HCT116 (cell line): ENCODE measurements around the gene BICRA. TPM values are rescaled to one million over a fixed set of nuclear protein-coding genes. Genes with fewer than 3 reads are reported as not detected.
A peak's percentile ranks its signal among the peaks of the same experiment; 100 is the strongest.

ENCODE experiments used
- ATAC-seq: fragments of 200-7000 bp; cut with Tn5 transposase; 2 replicates; pipeline ENCODE4 v1.9.1; 2020; ENCODE audit warnings: mild to moderate bottlenecking, moderate library complexity
- BruUV-seq: library from RNA; stranded (reverse); fragments of 400-500 nt; replicated peaks from 2 replicates; lab custom pipeline; 2021; lab: Mats Ljungman, UMichigan
- CTCF ChIA-PET: fragments of 300-600 bp; sonication (Branson Sonifier 250); formaldehyde crosslinking; loops from one replicate; lab custom pipeline; 2021; ENCODE audit warnings: antibody characterized with exemption; lab: Charles Lee
- POLR2A ChIA-PET: fragments of 300-600, 350-600 bp; sonication (Branson Sonifier 250); formaldehyde crosslinking; loops from one replicate; lab custom pipeline; 2021; ENCODE audit warnings: antibody characterized with exemption; lab: Charles Lee
- RAD21 ChIA-PET, 2 experiments: fragments of 300-600 bp; sonication (Branson Sonifier 250); formaldehyde crosslinking; loops; one replicate each; lab custom pipeline; 2023; ENCODE audit warnings: low total read pairs in 2 of 2; ENCODE audit not compliant: uncharacterized antibody in 2 of 2, unreplicated experiment in 2 of 2, low non-redundant PET in 1 of 2; lab: Charles Lee
- DNase-seq: peaks from one replicate; pipeline ENCODE4 v3.0.0-alpha.2; 2010; ENCODE audit warnings: low read depth, low spot score
- H2AFZ ChIP-seq: fragments of 200-600 bp; shearing (Covaris generic), sonication (generic); 2 replicates; pipeline ENCODE4 v1.6.1; 2017; ENCODE audit warnings: low read depth, mixed run types, mixed read lengths, antibody characterized with exemption, low read length; ENCODE audit not compliant: poor library complexity, severe bottlenecking
- H3K27ac ChIP-seq: 2 replicates; pipeline ENCODE4 v1.5.1; 2012; ENCODE audit warnings: low read depth, low read length
- H3K27me3 ChIP-seq: fragments of 200-600 bp; sonication (generic); 2 replicates; pipeline ENCODE4 v1.6.1; 2016; ENCODE audit warnings: mixed run types, low read length, mixed read lengths; ENCODE audit not compliant: insufficient read depth
- H3K36me3 ChIP-seq, 2 experiments: fragments of 200-500 bp in 1 of 2; fragments of 200-600 bp in 1 of 2; sonication (Bioruptor generic) in 1 of 2; sonication (generic) in 1 of 2; 2 replicates each; pipeline versions ENCODE4 v1.5.1 to v1.6.1; 2014 to 2016; ENCODE audit warnings: low read length in 2 of 2, inconsistent platforms in 1 of 2, mixed read lengths in 1 of 2, mixed run types in 1 of 2; ENCODE audit not compliant: insufficient read depth in 2 of 2, control insufficient read depth in 1 of 2
- H3K4me1 ChIP-seq, 2 experiments: fragments of 200-600 bp in 1 of 2; sonication (generic) in 1 of 2; 2 replicates each; pipeline versions ENCODE4 v1.5.1 to v1.6.1; 2012 to 2017; ENCODE audit warnings: low read length in 2 of 2, inconsistent platforms in 1 of 2, mild to moderate bottlenecking in 1 of 2, mixed read lengths in 1 of 2, mixed run types in 1 of 2, moderate library complexity in 1 of 2; ENCODE audit not compliant: insufficient read depth in 2 of 2, control insufficient read depth in 1 of 2
- H3K4me2 ChIP-seq: fragments of 200-600 bp; sonication (generic); 2 replicates; pipeline ENCODE4 v1.6.1; 2017; ENCODE audit warnings: mixed run types, low read length, mixed read lengths
- H3K4me3 ChIP-seq, 2 experiments: fragments of 200-600 bp in 1 of 2; sonication (generic) in 1 of 2; replicated peaks in 1 of 2; 2 replicates each; pipeline ENCODE4 v1.5.1; 2011 to 2016; ENCODE audit warnings: low read length in 2 of 2, control low read depth in 1 of 2, low read depth in 1 of 2, mild to moderate bottlenecking in 1 of 2, mixed read lengths in 1 of 2, mixed run types in 1 of 2
- H3K79me2 ChIP-seq: fragments of 200-600 bp; sonication (generic); 2 replicates; pipeline ENCODE4 v1.6.1; 2017; ENCODE audit warnings: mild to moderate bottlenecking, mixed run types, low read length, moderate library complexity, mixed read lengths; ENCODE audit not compliant: insufficient read depth
- H3K9ac ChIP-seq: fragments of 200-600 bp; sonication (generic); 2 replicates; pipeline ENCODE4 v1.6.1; 2016; ENCODE audit warnings: low read length, mixed read lengths
- H3K9me2 ChIP-seq: fragments of 200-600 bp; sonication (generic), shearing (Covaris generic); 2 replicates; pipeline ENCODE4 v1.6.1; 2017; ENCODE audit warnings: mixed run types, mild to moderate bottlenecking, moderate library complexity; ENCODE audit not compliant: insufficient read depth
- H3K9me3 ChIP-seq, 2 experiments: fragments of 200-500 bp in 1 of 2; fragments of 200-600 bp in 1 of 2; sonication (Bioruptor generic) in 1 of 2; sonication (generic) in 1 of 2; 2 replicates each; pipeline ENCODE4 v1.6.1; 2014 to 2017; ENCODE audit warnings: low read length in 2 of 2, mixed read lengths in 2 of 2, inconsistent platforms in 1 of 2, low read depth in 1 of 2, mild to moderate bottlenecking in 1 of 2, mixed run types in 1 of 2, moderate library complexity in 1 of 2; ENCODE audit not compliant: control insufficient read depth in 1 of 2, insufficient read depth in 1 of 2
- H4K20me1 ChIP-seq: fragments of 200-600 bp; sonication (generic), shearing (Covaris generic); 2 replicates; pipeline ENCODE4 v1.6.1; 2017; ENCODE audit warnings: mixed run types, mild to moderate bottlenecking, moderate library complexity; ENCODE audit not compliant: insufficient read depth
- ATF3 ChIP-seq: IDR thresholded peaks from 2 replicates; pipeline ENCODE4 v1.6.1; 2012
- CBX3 ChIP-seq: IDR thresholded peaks from 2 replicates; pipeline ENCODE4 v1.6.1; 2012; ENCODE audit warnings: low read depth
- CEBPB ChIP-seq: IDR thresholded peaks from 2 replicates; pipeline ENCODE4 v1.6.1; 2012; ENCODE audit warnings: low read depth
- CTCF ChIP-seq, 3 experiments: fragments of 200-600 bp in 1 of 3; sonication (generic) in 1 of 3; IDR thresholded peaks in 2 of 3; conservative IDR thresholded peaks in 1 of 3; 2 replicates each; pipeline ENCODE4 v1.5.1; 2012 to 2017; ENCODE audit warnings: low read depth in 2 of 3, low read length in 2 of 3, antibody characterized with exemption in 1 of 3, borderline replicate concordance in 1 of 3, control low read depth in 1 of 3, mild to moderate bottlenecking in 1 of 3, mixed read lengths in 1 of 3, mixed run types in 1 of 3, moderate library complexity in 1 of 3; ENCODE audit not compliant: insufficient read depth in 1 of 3
- ELF1 ChIP-seq: IDR thresholded peaks from 2 replicates; pipeline ENCODE4 v1.6.1; 2012; ENCODE audit warnings: low read depth, borderline replicate concordance
- EZH2 ChIP-seq: fragments of 200-600 bp; sonication (generic); IDR thresholded peaks from 2 replicates; pipeline ENCODE4 v1.6.1; 2017; ENCODE audit warnings: antibody characterized with exemption, mixed run types
- EZH2phosphoT487 ChIP-seq: fragments of 200-600 bp; IDR thresholded peaks from 2 replicates; pipeline ENCODE4 v1.6.1; 2018; ENCODE audit warnings: antibody characterized with exemption, borderline replicate concordance
- JUND ChIP-seq: IDR thresholded peaks from 2 replicates; pipeline ENCODE4 v1.6.1; 2012
- MAX ChIP-seq: IDR thresholded peaks from 2 replicates; pipeline ENCODE4 v1.6.1; 2012
- POLR2A ChIP-seq: IDR thresholded peaks from 2 replicates; pipeline ENCODE4 v1.7.0; 2011; ENCODE audit warnings: borderline replicate concordance; ENCODE audit not compliant: insufficient read depth, insufficient read length; ENCODE audit errors: extremely low read depth
- RAD21 ChIP-seq: IDR thresholded peaks from 2 replicates; pipeline ENCODE4 v1.6.1; 2012; ENCODE audit warnings: low read depth, mild to moderate bottlenecking
- SIN3A ChIP-seq: IDR thresholded peaks from 2 replicates; pipeline ENCODE4 v1.6.1; 2012; ENCODE audit warnings: low read depth
- SP1 ChIP-seq: IDR thresholded peaks from 2 replicates; pipeline ENCODE4 v1.6.1; 2012; ENCODE audit warnings: low read depth
- SRF ChIP-seq: IDR thresholded peaks from 2 replicates; pipeline ENCODE4 v1.6.1; 2012; ENCODE audit warnings: low read depth
- TCF7L2 ChIP-seq: IDR thresholded peaks from 2 replicates; pipeline ENCODE4 v1.7.0; 2011; ENCODE audit warnings: borderline replicate concordance, inconsistent platforms; ENCODE audit not compliant: insufficient read depth, insufficient read length; ENCODE audit errors: extremely low read depth
- ZFX ChIP-seq: fragments of 450-650 bp; IDR thresholded peaks from 2 replicates; pipeline ENCODE4 v1.6.1; 2017
- intact Hi-C: fragments of 100-400 bp; cut with micrococcal nuclease; formaldehyde crosslinking; loops from 2 replicates; pipeline ENCODE4 v1.10.0; 2022
- total RNA-seq: library from RNA; stranded (reverse); gene quantifications from one replicate; pipeline ENCODE4 v1.2.1, GENCODE V29; 2021; ENCODE audit not compliant: unreplicated experiment

Gene BICRA
- total RNA-seq, 1 experiment from 2014 or later, result 11.3 TPM

- ChIA-PET POLR2A (no interaction called here), CTCF (no interaction called here), RAD21 (no interaction called here)
- Histone ChIP-seq H3K4me2 (no peak overlapping the region), H4K20me1 (no peaks in the 10 kb centered on the region), H3K9me2 (no peaks in the 10 kb centered on the region), H3K27me3 (no peaks in the 10 kb centered on the region), H3K4me1 (peaks cover 3 to 6% of the 10 kb centered on the region in 2 experiments; a peak in 3 of 4 replicates), H2AFZ (no peak overlapping the region), H3K27ac (no peak overlapping the region), H3K36me3 (no peaks in the 10 kb centered on the region; a peak in 1 of 4 replicates), H3K9ac (no peak overlapping the region), H3K4me3 (no peak overlapping the region), H3K79me2 (no peaks in the 10 kb centered on the region), H3K9me3 (no peaks in the 10 kb centered on the region)
- TF ChIP-seq CTCF (IDR thresholded peaks at IDR 0.05 in 2 of 3, conservative IDR thresholded peaks at IDR 0.05 in 1 of 3; ENCODE audit: borderline replicate concordance in 1 of 3, insufficient read depth in 1 of 3, low read depth in 2 of 3, low read length in 2 of 3) (peak in 2 of 3 experiments; percentile 4 to 31; a peak in 2 of 6 replicates), SRF (no peak)
- BruUV-seq, result no TSS peak
- intact Hi-C loops, result loop anchor here (10.0 kb wide), 1 partner anchor 399 kb away; no protein-coding TSS in a partner anchor
- DNase-seq (no peak), ATAC-seq (no peak)
Observed at GRCh38 chr19:47693489-47693888, 84.6 kb downstream of the BICRA start.

- H2AFZ ChIP-seq, result no peak overlapping the region
- H4K20me1 ChIP-seq, result no peaks in the 10 kb centered on the region
- POLR2A ChIA-PET, result interaction anchor here (0.6 kb wide), 1 partner anchor 834 kb away, joined by 3 read pairs; no protein-coding TSS in a partner anchor
- peaks cover 0 to 3% of the 10 kb centered on the region in 2 experiments; a peak in 2 of 4 replicates for H3K36me3 ChIP-seq
- H3K9ac ChIP-seq, result no peak overlapping the region
- RAD21 ChIA-PET, result interaction anchor here in 1 of 2 experiments (0.6 kb wide), 1 partner anchor 68 kb away, joined by 4 read pairs; no protein-coding TSS in a partner anchor
- no peaks in the 10 kb centered on the region for H3K79me2 ChIP-seq
- CTCF ChIA-PET, result no interaction called here
- no peaks in the 10 kb centered on the region for H3K27me3 ChIP-seq
- no peak for DNase-seq
- H3K9me3 ChIP-seq, result no peaks in the 10 kb centered on the region
- H3K4me3 ChIP-seq, result no peak overlapping the region
- no peak overlapping the region for H3K27ac ChIP-seq
- H3K4me2 ChIP-seq, result no peak overlapping the region
- no peaks in the 10 kb centered on the region for H3K9me2 ChIP-seq
- no peak for ATAC-seq
- BruUV-seq, result no TSS peak
- intact Hi-C loops, result loop anchor here (10.0 kb wide), 1 partner anchor 399 kb away; no protein-coding TSS in a partner anchor
- TF ChIP-seq JUND (no peak), ATF3 (no peak), CTCF (IDR thresholded peaks at IDR 0.05 in 2 of 3, conservative IDR thresholded peaks at IDR 0.05 in 1 of 3; ENCODE audit: borderline replicate concordance in 1 of 3, insufficient read depth in 1 of 3, low read depth in 2 of 3, low read length in 2 of 3) (no peak), EZH2 (no peak), CBX3 (no peak), EZH2phosphoT487 (no peak), MAX (no peak), SIN3A (no peak), RAD21 (no peak), ZFX (no peak), CEBPB (no peak), SP1 (no peak), POLR2A (no peak), SRF (no peak), ELF1 (no peak), TCF7L2 (no peak)
- H3K4me1 ChIP-seq, result peaks cover 3 to 6% of the 10 kb centered on the region in 2 experiments; a peak in 3 of 4 replicates
Observed at GRCh38 chr19:47693903-47694302, 85.0 kb downstream of the BICRA start.
